AG04449 (cell line): ENCODE data around the gene MZB1.

Source experiments
- CTCF ChIA-PET: fragments of 350-600 bp; formaldehyde crosslinking; extraction: SDS; loops from one replicate; lab custom pipeline; 2021; ENCODE audit warnings: antibody characterized with exemption; lab: Yijun Ruan, JAX
- POLR2A ChIA-PET: fragments of 400-600, 350-600 bp; formaldehyde crosslinking; extraction: SDS; loops from one replicate; lab custom pipeline; 2020; ENCODE audit warnings: antibody characterized with exemption, inconsistent platforms; lab: Yijun Ruan, JAX
- DNase-seq: peaks from one replicate; pipeline ENCODE4 v3.0.0-alpha.2; 2010; ENCODE audit warnings: low read depth, low spot score
- H3K4me3 ChIP-seq: 2 replicates; pipeline ENCODE4 v1.5.1; 2011; ENCODE audit warnings: low read depth, mild to moderate bottlenecking, control low read depth, low read length
- TF ChIP-seq, protein P1 (sequence below): IDR thresholded peaks from one replicate; pipeline ENCODE4 v1.5.1; 2011; ENCODE audit warnings: mild to moderate bottlenecking, moderate library complexity, low read length, control low read depth, inconsistent platforms; ENCODE audit not compliant: insufficient read depth; ENCODE audit errors: missing control alignments

The MZB1 gene

DNA sequence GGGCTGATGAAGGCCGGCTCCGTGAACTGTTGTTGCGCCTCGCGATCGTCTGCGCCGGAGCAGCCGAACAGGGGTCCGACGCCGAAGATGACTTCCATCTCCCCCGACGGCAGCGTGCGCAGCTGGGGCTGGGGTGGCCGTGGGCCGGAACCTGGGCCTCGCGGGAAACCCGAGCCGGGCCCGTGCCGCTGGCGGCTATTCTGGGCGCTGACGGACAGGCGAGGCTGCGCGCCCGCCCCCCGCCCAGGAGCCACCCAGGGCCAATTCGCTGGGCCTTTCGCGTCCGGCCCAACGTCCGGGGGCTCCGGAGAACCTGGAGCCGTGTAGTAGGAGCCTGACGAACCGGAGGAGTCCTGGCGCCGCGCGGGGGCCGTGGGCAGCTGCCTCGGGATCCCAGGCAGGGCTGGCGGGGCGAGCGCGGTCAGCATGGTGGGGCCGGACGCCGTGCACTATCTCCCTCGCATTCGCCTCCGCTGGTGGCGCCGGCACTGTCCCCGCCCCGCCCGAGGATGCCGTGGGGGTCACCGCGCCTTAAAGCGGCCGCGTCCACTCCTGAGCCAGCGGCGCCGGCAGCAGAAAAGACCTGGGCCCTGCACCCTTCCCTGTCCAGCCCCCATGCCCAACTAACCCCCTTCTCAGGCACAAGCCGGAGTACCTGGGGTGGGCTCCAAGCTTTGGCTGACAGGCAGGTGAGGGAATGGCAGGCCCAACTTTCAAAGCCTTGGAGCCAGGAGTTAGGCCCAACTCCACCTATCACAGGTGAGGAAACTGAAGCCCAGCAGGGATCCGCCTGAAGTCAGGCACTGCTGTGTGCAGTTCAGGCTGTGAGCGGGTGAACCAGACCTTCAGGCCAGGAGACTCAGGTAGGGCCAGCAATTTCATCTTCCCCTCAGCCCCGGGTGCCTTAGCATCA is 5.2 kb upstream of the MZB1 start, which contains the start of gene PROB1:
Gene PROB1 (minus strand): TSS at position 451 of the 913 bp plus-strand sequence. CDS start 23 bp downstream, at position 428.
- DNase-seq, result no peak
- ChIA-PET CTCF (interaction anchor here (0.8 to 1.2 kb wide), 4 partner anchors 8 to 119 kb away, joined by 3 to 4 read pairs (median 4); no protein-coding TSS in a partner anchor), POLR2A (no interaction called here)
- TF ChIP-seq, protein P1, sequence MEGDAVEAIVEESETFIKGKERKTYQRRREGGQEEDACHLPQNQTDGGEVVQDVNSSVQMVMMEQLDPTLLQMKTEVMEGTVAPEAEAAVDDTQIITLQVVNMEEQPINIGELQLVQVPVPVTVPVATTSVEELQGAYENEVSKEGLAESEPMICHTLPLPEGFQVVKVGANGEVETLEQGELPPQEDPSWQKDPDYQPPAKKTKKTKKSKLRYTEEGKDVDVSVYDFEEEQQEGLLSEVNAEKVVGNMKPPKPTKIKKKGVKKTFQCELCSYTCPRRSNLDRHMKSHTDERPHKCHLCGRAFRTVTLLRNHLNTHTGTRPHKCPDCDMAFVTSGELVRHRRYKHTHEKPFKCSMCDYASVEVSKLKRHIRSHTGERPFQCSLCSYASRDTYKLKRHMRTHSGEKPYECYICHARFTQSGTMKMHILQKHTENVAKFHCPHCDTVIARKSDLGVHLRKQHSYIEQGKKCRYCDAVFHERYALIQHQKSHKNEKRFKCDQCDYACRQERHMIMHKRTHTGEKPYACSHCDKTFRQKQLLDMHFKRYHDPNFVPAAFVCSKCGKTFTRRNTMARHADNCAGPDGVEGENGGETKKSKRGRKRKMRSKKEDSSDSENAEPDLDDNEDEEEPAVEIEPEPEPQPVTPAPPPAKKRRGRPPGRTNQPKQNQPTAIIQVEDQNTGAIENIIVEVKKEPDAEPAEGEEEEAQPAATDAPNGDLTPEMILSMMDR, result no peak
- peak within 1 kb of the TSS; percentile 38 for H3K4me3 ChIP-seq

DNA sequence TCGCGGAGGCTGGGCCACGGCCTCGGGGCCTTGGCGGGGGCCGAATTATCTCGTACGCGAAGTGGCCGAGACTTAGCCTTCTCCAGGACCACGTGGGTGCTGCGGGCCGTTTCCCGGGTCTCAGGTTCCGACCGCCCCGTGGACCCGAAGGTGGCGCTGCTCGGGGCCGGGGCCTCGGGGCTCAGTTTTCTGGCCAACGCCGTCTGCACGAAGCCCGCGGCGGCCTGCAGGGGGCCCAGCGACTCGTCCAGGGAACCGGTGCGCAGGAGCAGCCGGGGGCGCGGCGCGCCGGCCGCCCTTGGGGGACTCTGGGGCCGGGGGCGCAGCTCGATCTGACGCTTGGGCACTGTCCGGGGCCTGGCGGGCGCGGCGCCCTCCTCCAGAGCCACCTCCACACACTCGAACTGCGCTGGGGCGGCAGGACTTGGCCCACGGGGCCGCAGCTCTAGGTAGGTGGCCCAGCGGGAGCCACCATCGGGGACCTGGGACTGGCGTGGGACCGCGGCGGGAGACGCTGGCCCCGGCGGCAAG is 4.5 kb upstream of the MZB1 start:
- TF ChIP-seq, protein P1, result peak; percentile 64
- peak overlapping the region; percentile 38 for H3K4me3 ChIP-seq
- CTCF ChIA-PET, result interaction anchor here (0.8 to 1.2 kb wide), 2 partner anchors 9 to 16 kb away, joined by 3 to 4 read pairs; no protein-coding TSS in a partner anchor
- no peak for DNase-seq
- POLR2A ChIA-PET, result no interaction called here

DNA sequence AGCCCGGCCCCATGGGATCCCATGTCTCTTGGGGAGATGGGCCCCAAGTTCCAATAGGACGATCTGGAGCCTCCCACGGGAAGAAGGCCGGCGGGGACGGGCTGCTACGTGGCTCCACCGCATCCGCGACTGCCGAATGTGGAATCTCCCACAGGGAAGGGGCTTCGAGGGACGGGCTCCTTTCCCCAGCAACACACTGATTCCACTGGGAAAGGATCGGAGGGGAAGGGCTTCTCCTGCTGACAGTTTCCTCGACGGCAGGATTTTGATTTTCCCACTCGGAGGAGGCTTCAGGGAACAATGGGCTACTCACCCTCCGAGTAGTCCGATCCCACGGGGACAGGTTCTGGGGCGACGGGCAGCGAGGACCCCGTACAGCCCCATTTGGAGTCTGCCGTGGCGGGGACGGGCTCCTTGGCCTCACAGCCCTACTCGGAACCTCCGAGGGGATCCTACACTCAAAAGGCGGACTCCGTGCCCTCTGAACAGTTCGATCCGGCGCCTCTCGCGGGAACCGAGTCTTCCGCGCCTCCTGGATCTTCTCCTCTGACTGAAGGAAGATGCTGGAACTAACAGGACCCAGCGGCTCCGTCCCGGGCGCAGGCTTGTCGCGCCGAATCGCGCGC is 3.9 kb upstream of the MZB1 start:
- ChIA-PET CTCF (interaction anchor here (0.5 kb wide), 1 partner anchor 199 kb away, joined by 4 read pairs; no protein-coding TSS in a partner anchor), POLR2A (no interaction called here)
- DNase-seq, result no peak
- peak overlapping the region; percentile 38 for H3K4me3 ChIP-seq
- TF ChIP-seq, protein P1, result no peak

DNA sequence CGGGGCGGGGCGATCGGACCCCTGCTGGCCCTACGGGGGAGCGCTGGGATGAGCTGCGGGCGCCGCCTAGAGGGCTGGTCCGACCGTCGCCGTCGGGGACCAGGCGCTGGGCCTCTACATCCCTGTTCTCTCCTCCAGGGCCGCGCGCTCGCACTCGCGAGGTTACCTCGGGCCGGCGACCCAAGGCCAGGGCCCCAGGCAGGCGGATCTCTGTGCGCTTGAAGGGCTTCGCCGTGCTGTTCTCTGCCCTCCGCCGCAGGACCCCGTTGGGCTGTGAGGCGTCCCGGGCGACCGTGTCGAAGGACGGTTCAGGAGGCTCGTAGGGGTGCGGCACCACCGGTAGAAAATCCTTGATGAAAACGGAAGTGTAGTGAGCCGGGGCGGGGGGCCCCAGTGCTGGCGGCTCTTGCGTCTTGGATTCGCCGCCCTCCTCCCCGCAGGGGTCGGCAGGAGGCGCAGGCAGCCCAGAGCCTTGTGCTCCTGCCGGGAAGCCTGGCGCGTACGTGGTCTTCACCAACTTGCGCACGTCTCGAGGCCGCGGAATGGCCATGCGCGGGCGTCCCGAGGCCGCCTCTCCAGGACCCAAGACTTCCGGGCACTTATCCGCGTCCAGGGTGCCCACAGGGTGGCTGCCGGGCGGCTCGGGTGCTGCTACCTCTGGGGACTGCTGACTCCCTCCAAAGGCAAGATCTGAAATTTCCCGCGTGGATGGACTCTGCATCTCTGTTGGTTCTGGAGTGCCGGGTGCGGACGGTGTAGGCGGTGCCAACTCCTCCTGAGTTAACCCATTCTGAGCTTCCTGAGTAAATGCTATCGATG is 3.2 kb upstream of the MZB1 start:
- TF ChIP-seq, protein P1, result peak; percentile 81
- ChIA-PET CTCF (interaction anchor here (0.5 kb wide), 1 partner anchor 199 kb away, joined by 4 read pairs; no protein-coding TSS in a partner anchor), POLR2A (no interaction called here)
- peak overlapping the region; percentile 38 for H3K4me3 ChIP-seq
- no peak for DNase-seq

DNA sequence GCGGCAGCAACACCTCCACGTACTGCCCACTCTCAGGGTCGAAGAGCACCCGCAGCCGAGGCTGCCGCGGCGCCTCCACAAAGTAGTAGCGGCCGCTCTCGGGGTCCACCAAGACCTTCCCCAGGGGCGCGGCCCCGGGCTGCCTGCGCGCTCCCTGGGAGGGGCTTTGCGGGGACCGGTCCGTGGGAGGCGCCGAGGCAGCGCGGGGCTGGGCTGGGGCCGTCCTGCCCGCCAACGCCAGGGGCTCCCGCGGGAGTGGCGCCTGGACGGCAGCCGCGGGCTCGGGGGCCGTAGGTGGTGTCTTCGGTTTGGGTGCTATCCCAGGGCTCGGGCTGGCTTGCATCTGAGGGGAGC is 2.6 kb upstream of the MZB1 start:
- DNase-seq, result no peak
- H3K4me3 ChIP-seq, result peak overlapping the region; percentile 12
- POLR2A ChIA-PET, result no interaction called here
- TF ChIP-seq, protein P1, result no peak
- CTCF ChIA-PET, result no interaction called here
